K562 (cell line): ENCODE results near the gene AGK. TPM values are rescaled to one million over a fixed set of nuclear protein-coding genes. Genes with fewer than 3 reads are reported as not detected.

Experiments used
- ATAC-seq: fragments of 200-7000 bp; cut with Tn5 transposase; 3 replicates; pipeline ENCODE4 v1.9.1; 2020; ENCODE audit warnings: moderate library complexity
- BruUV-seq: library from RNA; stranded (reverse); fragments of 400-500 nt; replicated peaks from 2 replicates; lab custom pipeline; 2021; lab: Mats Ljungman, UMichigan
- CTCF ChIA-PET: fragments of 300-600 bp; formaldehyde crosslinking; extraction: SDS; loops from one replicate; lab custom pipeline; 2021; ENCODE audit warnings: low intra/inter-chr PET ratio; lab: Yijun Ruan, JAX
- POLR2A ChIA-PET: fragments of 300-600, 350-650 bp; sonication (Branson Sonifier 250); formaldehyde crosslinking; extraction: SDS; loops from one replicate; lab custom pipeline; 2021; ENCODE audit warnings: antibody characterized with exemption, inconsistent platforms; lab: Yijun Ruan, JAX
- DNase-seq, 4 experiments: peaks; one replicate each; pipeline versions ENCODE4 v3.0.0 to v3.0.0-alpha.2; 2011 to 2018; ENCODE audit warnings: low spot score in 3 of 4, mixed read lengths in 3 of 4; ENCODE audit errors: extremely low read depth in 1 of 4
- FAIRE-seq: peaks from 2 replicates; lab custom pipeline; 2011; peaks lifted over from hg19 to GRCh38; lab: Jason Lieb, UNC
- H2AFZ ChIP-seq: 2 replicates; pipeline ENCODE4 v1.6.0; 2011; ENCODE audit warnings: low read depth, low read length, control low read depth, inconsistent platforms
- H3K27ac ChIP-seq: fragments of 200-600 bp; 3 replicates; pipeline ENCODE4 v1.8.0; 2011; ENCODE audit warnings: low read depth, mild to moderate bottlenecking, control low read depth, inconsistent platforms, low read length, moderate library complexity, mixed read lengths; ENCODE audit errors: extremely low read depth
- H3K27me3 ChIP-seq, 2 experiments: fragments of 300-600 bp in 1 of 2; 2 replicates in 1 of 2; 3 replicates in 1 of 2; pipeline versions ENCODE4 v1.6.0 to v1.8.0; 2011; ENCODE audit warnings: inconsistent platforms in 2 of 2, low read length in 2 of 2, mild to moderate bottlenecking in 1 of 2, mixed read lengths in 1 of 2, moderate library complexity in 1 of 2; ENCODE audit not compliant: control insufficient read depth in 2 of 2, insufficient read depth in 2 of 2
- H3K36me3 ChIP-seq: fragments of 300-600 bp; 3 replicates; pipeline ENCODE4 v1.8.0; 2011; ENCODE audit warnings: mild to moderate bottlenecking, low read length, inconsistent platforms; ENCODE audit not compliant: control insufficient read depth, insufficient read depth
- H3K4me1 ChIP-seq, 2 experiments: fragments of 200-600 bp in 1 of 2; replicated peaks in 1 of 2; 2 replicates in 1 of 2; 3 replicates in 1 of 2; pipeline versions ENCODE4 v1.5.1 to v1.8.0; 2011; ENCODE audit warnings: inconsistent platforms in 2 of 2, low read length in 2 of 2, mild to moderate bottlenecking in 1 of 2, mixed read lengths in 1 of 2, moderate library complexity in 1 of 2; ENCODE audit not compliant: control insufficient read depth in 2 of 2, insufficient read depth in 2 of 2
- H3K4me2 ChIP-seq: 2 replicates; pipeline ENCODE4 v1.6.1; 2011; ENCODE audit warnings: low read length, control low read depth, inconsistent platforms, mixed read lengths; ENCODE audit not compliant: insufficient read depth
- H3K4me3 ChIP-seq: fragments of 200-600 bp; sonication (generic), shearing (Covaris generic); 2 replicates; pipeline ENCODE4 v1.5.1; 2016; ENCODE audit warnings: control low read depth, inconsistent platforms
- H3K79me2 ChIP-seq: fragments of 200-600 bp; 3 replicates; pipeline ENCODE4 v1.8.0; 2011; ENCODE audit warnings: low read length, inconsistent platforms; ENCODE audit not compliant: control insufficient read depth, insufficient read depth
- H3K9ac ChIP-seq, 2 experiments: 2 replicates each; pipeline versions ENCODE4 v1.6.0 to v1.6.1; 2011; ENCODE audit warnings: low read depth in 2 of 2, low read length in 2 of 2, control low read depth in 1 of 2, inconsistent platforms in 1 of 2, mild to moderate bottlenecking in 1 of 2, mixed read lengths in 1 of 2; ENCODE audit not compliant: insufficient read depth in 1 of 2
- H3K9me1 ChIP-seq: one replicate; pipeline ENCODE4 v1.6.0; 2011; ENCODE audit warnings: inconsistent platforms, mild to moderate bottlenecking, low read length, moderate library complexity; ENCODE audit not compliant: control insufficient read depth, insufficient read depth
- H3K9me3 ChIP-seq: replicated peaks from 2 replicates; pipeline ENCODE4 v1.5.1; 2011; ENCODE audit warnings: low read depth, low read length, inconsistent platforms; ENCODE audit not compliant: control insufficient read depth, insufficient read depth
- H4K20me1 ChIP-seq: replicated peaks from 2 replicates; pipeline ENCODE4 v1.6.1; 2011; ENCODE audit warnings: low read length, inconsistent platforms, mixed read lengths; ENCODE audit not compliant: control insufficient read depth, insufficient read depth
- ADNP ChIP-seq: fragments of 200-800 bp; sonication (Bioruptor generic); IDR thresholded peaks from 2 replicates; pipeline ENCODE4 v1.6.1; 2016; ENCODE audit warnings: missing genetic modification characterization, missing compliant biosample characterization
- BACH1 ChIP-seq: fragments of 200-800 bp; sonication (Bioruptor generic); IDR thresholded peaks from 2 replicates; pipeline ENCODE4 v1.6.1; 2016; ENCODE audit warnings: missing genetic modification characterization, missing compliant biosample characterization
- HNRNPK ChIP-seq: fragments of 200-400 bp; formaldehyde crosslinking; IDR thresholded peaks from one replicate; pipeline ENCODE4 v1.6.1; 2018; ENCODE audit warnings: mild to moderate bottlenecking, low read depth, low read length; ENCODE audit not compliant: poor library complexity, severe bottlenecking
- KDM4B ChIP-seq, 2 experiments: fragments of 450-650 bp in 1 of 2; sonication (generic) in 1 of 2; IDR thresholded peaks; 2 replicates each; pipeline ENCODE4 v1.6.1; 2016 to 2017; ENCODE audit warnings: borderline replicate concordance in 2 of 2, antibody characterized with exemption in 1 of 2, low read depth in 1 of 2, mild to moderate bottlenecking in 1 of 2
- MEF2D ChIP-seq: conservative IDR thresholded peaks from 2 replicates; pipeline ENCODE4 v1.6.1; 2016; ENCODE audit warnings: low read depth, missing genetic modification characterization, missing compliant biosample characterization
- NCOR1 ChIP-seq: fragments of 450-650 bp; IDR thresholded peaks from 2 replicates; pipeline ENCODE4 v1.6.1; 2016; ENCODE audit warnings: mild to moderate bottlenecking, moderate library complexity
- NR1H2 ChIP-seq: sonication (generic); formaldehyde crosslinking; IDR thresholded peaks from 2 replicates; pipeline ENCODE4 v1.4.0; 2020; ENCODE audit warnings: mild to moderate bottlenecking, missing genetic modification reagents
- NR3C1 ChIP-seq: sonication (generic); formaldehyde crosslinking; IDR thresholded peaks from 2 replicates; pipeline ENCODE4 v1.8.1; 2022; ENCODE audit warnings: missing genetic modification reagents
- SOX6 ChIP-seq: fragments of 450-650 bp; IDR thresholded peaks from 2 replicates; pipeline ENCODE4 v1.6.1; 2014; ENCODE audit warnings: mild to moderate bottlenecking
- STAG1 ChIP-seq: sonication (generic); formaldehyde crosslinking; IDR thresholded peaks from 2 replicates; pipeline ENCODE4 v1.5.0; 2020; ENCODE audit warnings: missing genetic modification reagents, borderline replicate concordance
- TEAD4 ChIP-seq, 2 experiments: sonication (generic) in 1 of 2; formaldehyde crosslinking in 1 of 2; IDR thresholded peaks; 2 replicates each; pipeline versions ENCODE4 v1.6.1 to v1.8.0; 2012 to 2022; ENCODE audit warnings: borderline replicate concordance in 1 of 2, inconsistent platforms in 1 of 2, low read length in 1 of 2, mild to moderate bottlenecking in 1 of 2, missing genetic modification reagents in 1 of 2
- TRIM24 ChIP-seq, 2 experiments: fragments of 450-650 bp; IDR thresholded peaks; 2 replicates each; pipeline ENCODE4 v1.6.1; 2016
- ZBTB8A ChIP-seq: fragments of 450-650 bp; IDR thresholded peaks from 2 replicates; pipeline ENCODE4 v1.6.1; 2018; ENCODE audit warnings: mild to moderate bottlenecking, moderate library complexity; ENCODE audit not compliant: partially characterized antibody
- ZNF134 ChIP-seq: fragments of 250-450 bp; sonication (Bioruptor Pico); conservative IDR thresholded peaks from 2 replicates; pipeline ENCODE4 v1.4.0; 2020
- ZNF232 ChIP-seq: sonication (generic); formaldehyde crosslinking; IDR thresholded peaks from 2 replicates; pipeline ENCODE4 v1.8.0; 2022; ENCODE audit warnings: mild to moderate bottlenecking, missing genetic modification reagents
- ZNF551 ChIP-seq: fragments of 250-450 bp; sonication (Bioruptor Pico); IDR thresholded peaks from 2 replicates; pipeline ENCODE4 v1.5.0; 2021; ENCODE audit warnings: mild to moderate bottlenecking, moderate library complexity
- ZNF699 ChIP-seq: fragments of 250-450 bp; sonication (Bioruptor Pico); IDR thresholded peaks from 2 replicates; pipeline ENCODE4 v1.8.0; 2021; ENCODE audit warnings: mild to moderate bottlenecking, moderate library complexity; ENCODE audit not compliant: insufficient replicate concordance
- ZNF707 ChIP-seq: fragments of 250-450 bp; sonication (Bioruptor Pico); conservative IDR thresholded peaks from 2 replicates; pipeline ENCODE4 v1.8.0; 2022; ENCODE audit warnings: inconsistent platforms, mild to moderate bottlenecking, moderate library complexity
- WGBS: fragments of 100-300 bp; shearing (Covaris generic); methylation state at CpG from one replicate; pipeline ENCODE4 v1.1.6; 2016; ENCODE audit warnings: low coverage, mixed read lengths; ENCODE audit not compliant: insufficient coverage; ENCODE audit errors: missing lambda C conversion rate; 5-methylcytosine and 5-hydroxymethylcytosine counted together
- in situ Hi-C: fragments of 300-500 bp; cut with MboI; formaldehyde crosslinking; loops from 4 replicates; pipeline ENCODE4 v1.15.0; 2018; ENCODE audit warnings: inconsistent platforms, mixed read lengths
- intact Hi-C: fragments of 100-400 bp; cut with micrococcal nuclease; formaldehyde crosslinking; loops from 2 replicates; pipeline ENCODE4 v1.14.2; 2022
- polyA plus RNA-seq, 8 experiments: library from polyadenylated mRNA; depleted of rRNA in 4 of 8; stranded (reverse) in 5 of 8; unstranded in 3 of 8; fragments of >200 nt; fragmentation: Nextera tagmentation in 2 of 8; fragmentation: Illumina TruSeq in 1 of 8; extraction: Ambion mirVana in 2 of 8; extraction: Trizol in 1 of 8; gene quantifications; 2 replicates each; pipeline versions ENCODE4 v1.2.1 to v1.2.3, GENCODE V29; 2011 to 2014; ENCODE audit warnings: inconsistent platforms in 1 of 8, missing spikeins in 1 of 8
- total RNA-seq, 7 experiments: library from RNA; depleted of rRNA in 6 of 7; stranded (reverse); fragments of >200 nt in 6 of 7; fragmentation: Illumina TruSeq in 2 of 7; extraction: Trizol in 2 of 7; gene quantifications; 2 replicates each; pipeline versions ENCODE4 v1.2.1 to v1.2.3, GENCODE V29; 2011 to 2021; ENCODE audit warnings: low replicate concordance in 1 of 7

AGK gene
- total and polyA plus RNA-seq, 9 of the 15 experiments (the other 6 are each of a cell fraction or from before 2014, with no cell fraction given), result 50.7 to 128 (median 71.8) TPM

DNA sequence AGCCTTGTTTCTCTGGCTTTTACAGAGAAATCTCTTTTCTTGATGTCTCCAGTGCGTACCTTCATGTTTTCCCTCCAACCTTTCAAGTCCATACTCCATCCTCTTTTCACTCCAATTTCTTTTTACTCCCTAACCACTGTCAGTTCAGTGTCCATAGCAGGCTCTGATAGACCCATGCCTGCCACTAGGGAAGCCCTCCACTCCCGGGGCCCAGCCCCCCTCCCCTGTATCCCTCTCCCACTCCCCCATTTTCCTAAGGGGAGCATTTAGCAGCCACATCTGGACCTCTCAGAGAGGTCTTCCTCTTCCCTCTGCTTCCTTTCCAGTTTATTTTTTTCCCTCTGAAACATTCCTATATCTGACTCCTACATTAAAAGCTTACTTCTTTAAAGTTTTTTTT is 117.6 kb downstream of the AGK start:
- ChIA-PET POLR2A (no interaction called here), CTCF (no interaction called here)
- no peak for DNase-seq
- no peak for FAIRE-seq
- Histone ChIP-seq H3K27ac (no peak overlapping the region), H3K4me2 (no peak overlapping the region), H3K4me3 (no peak overlapping the region), H3K9me3 (no peaks in the 10 kb centered on the region), H2AFZ (no peak overlapping the region), H3K36me3 (no peaks in the 10 kb centered on the region), H4K20me1 (no peaks in the 10 kb centered on the region), H3K9me1 (no peaks in the 10 kb centered on the region), H3K9ac (no peak overlapping the region), H3K79me2 (no peaks in the 10 kb centered on the region), H3K27me3 (peaks cover 7 to 19% of the 10 kb centered on the region in 2 experiments; a peak in 4 of 5 replicates), H3K4me1 (peaks cover 4 to 8% of the 10 kb centered on the region in 2 experiments; a peak in 3 of 5 replicates)
- 18% methylated on average over 2 of the region's 2 CpGs for WGBS
- intact Hi-C loops (no loop called here), in situ Hi-C loops (no loop called here)
- no peak for ATAC-seq
- TF ChIP-seq ZNF551 (no peak), ZBTB8A (no peak), NR3C1 (no peak), ZNF232 (no peak), ZNF699 (CRISPR knock-in tag) (no peak), ZNF707 (CRISPR knock-in tag) (no peak), NR1H2 (no peak), TRIM24 (IDR thresholded peaks at IDR 0.05) (no peak), ZNF134 (CRISPR knock-in tag) (no peak), SOX6 (no peak), STAG1 (CRISPR knock-in tag) (no peak), TEAD4 (IDR thresholded peaks at IDR 0.05; ENCODE audit: low read length) (no peak), TEAD4 (CRISPR knock-in tag; IDR thresholded peaks at IDR 0.05; ENCODE audit: borderline replicate concordance) (no peak), BACH1 (tag) (no peak), HNRNPK (no peak), MEF2D (tag) (no peak), ADNP (tag) (no peak), KDM4B (IDR thresholded peaks at IDR 0.05; ENCODE audit: borderline replicate concordance in 2 of 2, low read depth in 1 of 2) (no peak), NCOR1 (no peak)
- no TSS peak for BruUV-seq
